ENCODE data around the gene BORCS6.

The BORCS6 gene

GRCh38 chr17:8141741-8142140 is 48.2 kb downstream of the BORCS6 start:
- peak; percentile 31 for DNase-seq

GRCh38 chr17:8141045-8141444 is 48.9 kb downstream of the BORCS6 start:
- DNase-seq = peak; percentile 32

- peak; percentile 49 for DNase-seq
These were observed 49.6 kb downstream of the BORCS6 start for GRCh38 chr17:8140065-8141029.

- DNase-seq = peak; percentile 99
These were observed 51.2 kb downstream of the BORCS6 start for GRCh38 chr17:8138672-8139371.

GRCh38 chr17:8138374-8138671 is 51.7 kb downstream of the BORCS6 start:
- DNase-seq = no peak
